CD8-positive, alpha-beta memory T cell (primary cell): Measurements from ENCODE around the gene ANKRD42. TPM values are rescaled to one million over a fixed set of nuclear protein-coding genes. Genes with fewer than 3 reads are reported as not detected.
A peak's percentile ranks its signal among the peaks of the same experiment; 100 is the strongest.

ENCODE experiments used
- CTCF ChIA-PET: fragments of 350-600 bp; sonication (Branson Sonifier 250); formaldehyde crosslinking; loops from one replicate; lab custom pipeline; 2021; ENCODE audit warnings: antibody characterized with exemption; lab: Charles Lee
- POLR2A ChIA-PET: fragments of 350-600 bp; sonication (Branson Sonifier 250); formaldehyde crosslinking; loops from one replicate; lab custom pipeline; 2021; ENCODE audit warnings: antibody characterized with exemption; lab: Charles Lee
- DNase-seq, 5 donors: peaks; one replicate each; pipeline versions ENCODE4 v3.0.0 to v3.0.0-alpha.2; 2020 to 2022; ENCODE audit warnings: mixed read lengths in 1 of 5
- H3K27ac ChIP-seq: one replicate; pipeline ENCODE4 v1.7.0; 2013; ENCODE audit warnings: low read depth, mild to moderate bottlenecking, low read length, moderate library complexity
- H3K27me3 ChIP-seq: 2 replicates; pipeline ENCODE4 v1.7.0; 2013; ENCODE audit warnings: low read length, mild to moderate bottlenecking; ENCODE audit not compliant: insufficient read depth, poor library complexity, severe bottlenecking
- H3K36me3 ChIP-seq: 2 replicates; pipeline ENCODE4 v1.7.0; 2013; ENCODE audit warnings: mild to moderate bottlenecking, low read length, moderate library complexity; ENCODE audit not compliant: insufficient read depth
- H3K4me1 ChIP-seq: 2 replicates; pipeline ENCODE4 v1.7.0; 2013; ENCODE audit warnings: mild to moderate bottlenecking, low read length, moderate library complexity; ENCODE audit not compliant: insufficient read depth
- H3K4me3 ChIP-seq: 2 replicates; pipeline ENCODE4 v1.7.0; 2013; ENCODE audit warnings: mild to moderate bottlenecking, low read length
- H3K9me3 ChIP-seq: 2 replicates; pipeline ENCODE4 v1.7.0; 2013; ENCODE audit warnings: mild to moderate bottlenecking, low read length
- H3K27ac Mint-ChIP-seq, 8 donors: one replicate each; pipeline ENCODE4 v1.8.0; 2020 to 2021; ENCODE audit warnings: mixed read lengths in 8 of 8, mild to moderate bottlenecking in 6 of 8, inconsistent platforms in 3 of 8, moderate library complexity in 3 of 8
- H3K27me3 Mint-ChIP-seq, 2 donors: one replicate each; pipeline ENCODE4 v1.8.0; 2020 to 2021; ENCODE audit warnings: mixed read lengths in 2 of 2, mild to moderate bottlenecking in 1 of 2, moderate library complexity in 1 of 2
- H3K36me3 Mint-ChIP-seq, 3 donors: one replicate each; pipeline ENCODE4 v1.8.0; 2020 to 2021; ENCODE audit warnings: mixed read lengths in 3 of 3, inconsistent platforms in 1 of 3, mild to moderate bottlenecking in 1 of 3
- H3K4me1 Mint-ChIP-seq, 3 donors: one replicate each; pipeline ENCODE4 v1.8.0; 2020 to 2021; ENCODE audit warnings: mixed read lengths in 3 of 3, inconsistent platforms in 1 of 3, mild to moderate bottlenecking in 1 of 3
- H3K4me3 Mint-ChIP-seq, 7 donors: one replicate each; pipeline ENCODE4 v1.8.0; 2020 to 2021; ENCODE audit warnings: mixed read lengths in 7 of 7, mild to moderate bottlenecking in 6 of 7, moderate library complexity in 4 of 7, inconsistent platforms in 2 of 7
- H3K9me3 Mint-ChIP-seq, 5 donors: one replicate each; pipeline ENCODE4 v1.8.0; 2020 to 2022; ENCODE audit warnings: mixed read lengths in 5 of 5, mild to moderate bottlenecking in 3 of 5, moderate library complexity in 2 of 5, inconsistent platforms in 1 of 5
- polyA plus RNA-seq: library from polyadenylated mRNA; unstranded; fragments of 300-500 nt; fragmentation: Illumina TruSeq; gene quantifications from one replicate; pipeline ENCODE4 v1.2.3, GENCODE V29; 2021
- total RNA-seq, 2 experiments: library from RNA; stranded (reverse); gene quantifications; one replicate each; pipeline ENCODE4 v1.2.3, GENCODE V29; 2021

The ANKRD42 gene
- total and polyA plus RNA-seq, 3 experiments from 2014 or later, result 6.0 to 10.3 (median 9.7) TPM

DNA sequence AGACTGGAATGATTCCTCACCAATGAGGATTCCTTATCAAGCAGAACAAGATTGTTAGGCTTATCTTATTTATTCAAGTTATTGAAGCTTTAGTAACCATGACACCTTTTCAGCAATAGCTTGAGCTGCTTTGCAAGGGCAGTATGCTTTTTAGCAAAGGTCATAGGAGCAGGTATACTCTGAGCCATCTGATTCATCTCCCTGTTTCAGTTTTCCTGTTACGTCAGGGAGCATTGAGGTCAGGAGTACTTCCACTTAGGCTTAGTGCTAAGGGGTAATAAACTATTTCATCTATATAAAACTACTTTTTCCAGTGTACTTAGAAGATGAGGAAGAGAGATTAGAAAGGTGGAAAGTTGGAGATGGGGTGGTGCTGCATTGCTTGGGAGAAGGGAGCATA, 17.7 kb upstream of the ANKRD42 start:
- DNase-seq, result no peak
- H3K27me3 Mint-ChIP-seq, result no peaks in the 10 kb centered on the region
- peaks cover 42% of the 10 kb centered on the region for H3K36me3 ChIP-seq
- H3K27ac Mint-ChIP-seq, result peak overlapping the region in 6 of 8 donors; percentile 1 to 80 (median 47)
- peaks cover 11 to 82% (median 16%) of the 10 kb centered on the region in 3 donors for H3K36me3 Mint-ChIP-seq
- H3K4me1 ChIP-seq, result peaks cover 56% of the 10 kb centered on the region
- H3K9me3 ChIP-seq, result no peaks in the 10 kb centered on the region
- no peak overlapping the region for H3K27ac ChIP-seq
- H3K27me3 ChIP-seq, result no peaks in the 10 kb centered on the region
- CTCF ChIA-PET, result interaction anchor here (1.2 kb wide), 1 partner anchor 274 kb away, joined by 3 read pairs; the partner anchor contains the start of gene DDIAS
- no peak overlapping the region for H3K4me3 ChIP-seq
- no peak overlapping the region for H3K4me3 Mint-ChIP-seq
- peaks cover 58 to 73% (median 72%) of the 10 kb centered on the region in 3 donors for H3K4me1 Mint-ChIP-seq
- no peaks in the 10 kb centered on the region for H3K9me3 Mint-ChIP-seq
- POLR2A ChIA-PET, result no interaction called here

DNA sequence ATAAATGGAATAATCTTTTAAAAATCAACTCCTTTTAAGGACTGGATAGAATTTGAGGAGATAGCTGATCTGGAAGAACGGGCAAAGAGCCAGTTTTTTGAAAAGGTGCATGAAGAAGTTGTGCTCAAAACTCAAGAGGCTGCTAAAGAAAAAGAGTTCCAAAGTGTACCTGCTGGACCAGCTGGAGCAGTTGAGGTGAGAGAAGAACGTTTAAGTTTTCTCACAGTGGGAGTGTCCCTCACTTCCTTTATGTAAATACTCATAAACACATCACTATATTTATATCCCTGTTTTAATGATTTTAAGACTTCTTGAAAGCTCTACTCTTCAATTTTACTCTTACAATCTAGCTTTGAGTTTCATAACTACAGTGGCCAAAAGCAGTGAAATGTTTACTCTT, 11.7 kb upstream of the ANKRD42 start:
- DNase-seq, result no peak
- Mint-ChIP-seq H3K9me3 (no peaks in the 10 kb centered on the region), H3K4me1 (peaks cover 30 to 40% (median 36%) of the 10 kb centered on the region in 3 donors), H3K36me3 (peaks cover 5 to 80% (median 16%) of the 10 kb centered on the region in 3 donors), H3K27me3 (no peaks in the 10 kb centered on the region), H3K27ac (peak overlapping the region in 6 of 8 donors; percentile 24 to 89 (median 60)), H3K4me3 (no peak overlapping the region)
- no peaks in the 10 kb centered on the region for H3K9me3 ChIP-seq
- no peak overlapping the region for H3K27ac ChIP-seq
- H3K27me3 ChIP-seq, result no peaks in the 10 kb centered on the region
- no peaks in the 10 kb centered on the region for H3K4me1 ChIP-seq
- H3K4me3 ChIP-seq, result no peak overlapping the region
- H3K36me3 ChIP-seq, result peaks cover 44% of the 10 kb centered on the region
- CTCF ChIA-PET, result interaction anchor here (1.2 kb wide), 1 partner anchor 22 kb away, joined by 3 read pairs; no protein-coding TSS in a partner anchor
- POLR2A ChIA-PET, result interaction anchor here (1.0 kb wide), 1 partner anchor 22 kb away, joined by 9 read pairs; no protein-coding TSS in a partner anchor

DNA sequence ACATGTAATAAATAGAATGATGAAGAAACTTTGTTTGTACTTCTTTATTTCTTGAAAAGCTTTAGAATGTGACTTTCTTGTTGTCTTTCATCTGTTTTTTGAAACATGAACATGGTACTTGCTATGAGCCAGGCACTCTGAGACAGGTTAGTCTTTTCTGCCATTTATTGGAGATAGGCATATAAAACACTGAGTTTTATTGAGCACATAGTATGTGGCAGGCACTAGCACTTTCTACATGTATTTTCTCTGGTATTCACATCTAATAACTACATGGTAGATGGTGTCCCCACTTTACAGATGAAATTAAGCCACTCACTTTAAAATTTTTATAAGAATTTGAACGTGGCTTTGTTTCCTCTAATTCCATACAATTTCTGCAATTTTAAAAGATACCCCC, 7.7 kb upstream of the ANKRD42 start:
- H3K36me3 Mint-ChIP-seq, result peaks cover 0 to 76% (median 19%) of the 10 kb centered on the region in 3 donors
- CTCF ChIA-PET, result no interaction called here
- H3K9me3 Mint-ChIP-seq, result no peaks in the 10 kb centered on the region
- H3K27ac ChIP-seq, result no peak overlapping the region
- POLR2A ChIA-PET, result interaction anchor here (3.6 kb wide), 1 partner anchor 29 kb away, joined by 16 read pairs; the partner anchor contains the start of gene PCF11
- H3K27me3 ChIP-seq, result no peaks in the 10 kb centered on the region
- no peak for DNase-seq
- no peaks in the 10 kb centered on the region for H3K9me3 ChIP-seq
- no peak overlapping the region for H3K4me3 ChIP-seq
- no peak overlapping the region for H3K4me3 Mint-ChIP-seq
- H3K36me3 ChIP-seq, result peaks cover 27% of the 10 kb centered on the region
- no peaks in the 10 kb centered on the region for H3K4me1 ChIP-seq
- no peaks in the 10 kb centered on the region for H3K27me3 Mint-ChIP-seq
- peaks cover 22 to 35% (median 22%) of the 10 kb centered on the region in 3 donors for H3K4me1 Mint-ChIP-seq
- H3K27ac Mint-ChIP-seq, result peak overlapping the region in 1 of 8 donors; percentile 56

DNA sequence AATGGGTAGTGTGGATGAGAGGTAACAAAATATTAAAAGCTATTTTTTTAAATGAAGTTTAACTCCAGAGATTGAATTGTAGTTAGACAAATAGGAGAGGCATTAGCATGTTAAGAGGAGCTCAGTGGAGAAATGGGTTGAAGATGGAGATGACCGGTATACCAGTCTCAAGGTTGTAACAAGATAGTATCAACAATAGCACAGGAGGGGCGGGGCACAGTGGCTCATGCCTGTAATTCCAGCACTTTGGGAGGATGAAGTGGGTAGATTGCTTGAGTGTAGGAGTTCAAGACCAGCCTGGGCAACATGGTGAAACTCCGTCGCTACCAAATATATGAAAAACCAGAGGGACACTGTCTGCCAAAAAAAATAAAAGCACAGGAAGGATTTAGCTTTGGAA, 6.0 kb upstream of the ANKRD42 start:
- no peak for DNase-seq
- no peak overlapping the region for H3K27ac ChIP-seq
- ChIA-PET POLR2A (interaction anchor here (3.6 kb wide), 1 partner anchor 31 kb away, joined by 16 read pairs; the partner anchor contains the start of gene PCF11), CTCF (interaction anchor here (0.7 to 1.5 kb wide), 2 partner anchors 13 to 27 kb away, joined by 3 to 4 read pairs; no protein-coding TSS in a partner anchor)
- peaks cover 28% of the 10 kb centered on the region for H3K36me3 ChIP-seq
- Mint-ChIP-seq H3K4me1 (peaks cover 22 to 35% (median 22%) of the 10 kb centered on the region in 3 donors), H3K4me3 (peak overlapping the region in 1 of 7 donors; percentile 42), H3K36me3 (peaks cover 0 to 76% (median 24%) of the 10 kb centered on the region in 3 donors), H3K27me3 (no peaks in the 10 kb centered on the region), H3K9me3 (no peaks in the 10 kb centered on the region), H3K27ac (peak overlapping the region in 5 of 8 donors; percentile 17 to 85 (median 76))
- no peak overlapping the region for H3K4me3 ChIP-seq
- no peaks in the 10 kb centered on the region for H3K27me3 ChIP-seq
- H3K4me1 ChIP-seq, result peaks cover 7% of the 10 kb centered on the region
- no peaks in the 10 kb centered on the region for H3K9me3 ChIP-seq

DNA sequence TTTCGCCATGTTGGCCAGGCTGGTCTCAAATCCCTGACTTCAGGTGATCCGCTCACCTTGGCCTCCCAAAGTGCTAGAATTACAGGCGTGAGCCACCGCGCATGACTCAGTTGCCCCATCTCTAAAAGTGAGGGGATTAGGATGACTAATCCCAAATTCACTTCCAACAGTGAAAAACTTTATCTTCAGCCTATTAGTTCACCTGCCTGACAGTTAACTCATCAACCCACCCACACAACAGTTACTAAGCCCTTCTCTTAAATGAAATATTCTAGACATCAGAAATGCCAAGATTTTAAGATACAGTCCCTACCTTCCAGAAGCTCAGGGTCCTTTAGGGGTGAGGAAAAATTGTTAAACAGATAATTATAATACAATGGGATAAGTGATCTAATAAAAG, 2.0 kb upstream of the ANKRD42 start:
- Histone ChIP-seq H3K4me3 (no peak overlapping the region), H3K36me3 (peaks cover 5% of the 10 kb centered on the region), H3K4me1 (peaks cover 31% of the 10 kb centered on the region), H3K27ac (peak overlapping the region; percentile 45), H3K27me3 (no peaks in the 10 kb centered on the region), H3K9me3 (no peaks in the 10 kb centered on the region)
- H3K4me1 Mint-ChIP-seq, result peaks cover 49 to 57% (median 49%) of the 10 kb centered on the region in 3 donors
- peaks cover 0 to 62% (median 15%) of the 10 kb centered on the region in 3 donors for H3K36me3 Mint-ChIP-seq
- H3K27ac Mint-ChIP-seq, result peak overlapping the region in 7 of 8 donors; percentile 14 to 100 (median 72)
- H3K4me3 Mint-ChIP-seq, result peak overlapping the region; percentile 5 to 99 (median 33)
- POLR2A ChIA-PET, result interaction anchor here (0.5 to 0.6 kb wide), 2 partner anchors 47 to 95 kb away, joined by 3 to 4 read pairs; no protein-coding TSS in a partner anchor
- peaks cover 0 to 3% of the 10 kb centered on the region in 2 donors for H3K27me3 Mint-ChIP-seq
- no peak for DNase-seq
- CTCF ChIA-PET, result interaction anchor here (1.6 kb wide), 1 partner anchor 19 kb away, joined by 3 read pairs; no protein-coding TSS in a partner anchor
- no peaks in the 10 kb centered on the region for H3K9me3 Mint-ChIP-seq

DNA sequence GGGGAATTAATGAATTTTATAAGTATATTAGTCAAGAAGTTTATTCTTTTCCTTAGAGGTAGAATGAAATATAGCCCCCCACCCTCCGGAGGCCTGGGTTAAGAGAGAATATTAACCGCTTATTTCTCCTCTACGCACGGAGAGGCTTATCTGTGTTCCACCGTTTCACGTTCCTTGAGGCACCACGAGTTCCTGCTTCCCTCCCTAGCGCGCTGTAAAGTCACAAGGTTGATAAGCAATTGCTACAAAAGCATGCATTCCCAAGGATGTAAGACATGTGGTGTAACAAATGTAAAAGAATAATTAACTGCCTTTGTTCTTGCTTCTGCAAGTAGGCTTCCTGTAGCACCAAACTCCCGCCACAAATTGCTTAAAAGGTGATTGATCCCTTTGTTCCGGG, 1.5 kb upstream of the ANKRD42 start:
- Histone ChIP-seq H3K4me3 (no peak overlapping the region), H3K4me1 (peaks cover 34% of the 10 kb centered on the region), H3K36me3 (peaks cover 5% of the 10 kb centered on the region), H3K27ac (peak overlapping the region; percentile 45), H3K27me3 (no peaks in the 10 kb centered on the region), H3K9me3 (no peaks in the 10 kb centered on the region)
- ChIA-PET CTCF (interaction anchor here (1.6 kb wide), 1 partner anchor 20 kb away, joined by 3 read pairs; no protein-coding TSS in a partner anchor), POLR2A (interaction anchor here (0.6 kb wide), 1 partner anchor 95 kb away, joined by 3 read pairs; no protein-coding TSS in a partner anchor)
- no peak for DNase-seq
- Mint-ChIP-seq H3K9me3 (no peaks in the 10 kb centered on the region), H3K36me3 (peaks cover 0 to 58% (median 15%) of the 10 kb centered on the region in 3 donors), H3K4me1 (peaks cover 51 to 58% (median 53%) of the 10 kb centered on the region in 3 donors), H3K27me3 (peaks cover 0 to 3% of the 10 kb centered on the region in 2 donors), H3K27ac (peak overlapping the region in 7 of 8 donors; percentile 98 to 100 (median 100)), H3K4me3 (peak overlapping the region; percentile 98 to 100 (median 99))

DNA sequence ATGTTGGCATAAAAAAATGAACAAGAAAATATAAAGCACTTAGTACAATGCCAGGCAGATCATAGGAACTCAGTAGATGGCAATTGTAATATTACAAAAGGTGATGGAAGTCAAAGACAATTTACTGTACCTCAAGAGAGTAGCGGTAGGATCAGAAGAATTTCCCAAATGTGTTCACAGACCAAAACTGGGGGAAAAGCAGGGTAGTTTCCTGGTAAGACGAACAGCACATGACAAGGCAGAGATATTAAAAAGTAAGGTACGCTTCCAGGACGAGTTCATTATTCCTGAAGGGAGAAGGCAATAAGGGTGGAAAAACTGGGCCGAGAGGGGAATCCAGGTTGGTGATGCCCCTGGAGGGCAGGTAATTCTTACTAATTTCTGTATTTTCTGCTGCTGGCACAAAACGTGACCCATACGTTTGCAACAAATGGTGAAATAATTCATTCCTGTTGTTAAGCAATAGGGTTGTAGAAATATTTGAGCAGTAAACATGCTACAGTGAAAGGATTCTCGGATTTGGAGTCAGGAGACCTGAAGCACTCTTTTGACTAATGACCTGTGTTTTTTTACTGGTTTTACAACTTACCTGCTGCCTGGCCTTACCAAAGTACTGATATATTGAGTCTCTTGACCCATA, 786 bp upstream of the ANKRD42 start:
- ChIA-PET CTCF (interaction anchor here (1.1 to 1.9 kb wide), 3 partner anchors 36 to 292 kb away, joined by 3 to 7 read pairs (median 6); partner anchors contain the start of genes DDIAS, PCF11 and PRCP), POLR2A (interaction anchor here (0.8 to 2.5 kb wide), 4 partner anchors 12 to 288 kb away, joined by 3 to 22 read pairs (median 4); partner anchors contain the start of gene PCF11)
- Mint-ChIP-seq H3K27me3 (peaks cover 0 to 3% of the 10 kb centered on the region in 2 donors), H3K36me3 (peaks cover 0 to 52% (median 15%) of the 10 kb centered on the region in 3 donors), H3K4me3 (peak overlapping the region; percentile 98 to 100 (median 99)), H3K4me1 (peaks cover 52 to 63% (median 57%) of the 10 kb centered on the region in 3 donors), H3K27ac (peak overlapping the region; percentile 98 to 100 (median 100)), H3K9me3 (no peaks in the 10 kb centered on the region)
- Histone ChIP-seq H3K36me3 (peaks cover 5% of the 10 kb centered on the region), H3K4me3 (peak overlapping the region; percentile 96), H3K27me3 (no peaks in the 10 kb centered on the region), H3K9me3 (no peaks in the 10 kb centered on the region), H3K27ac (peak overlapping the region; percentile 99), H3K4me1 (peaks cover 34% of the 10 kb centered on the region)
- DNase-seq, result no peak
